Lower leg skin (tissue), 3 donors: ENCODE measurements around the gene ABCC4.

ENCODE experiments used
- CTCF ChIP-seq, 3 donors: fragments of 450-650 bp; IDR thresholded peaks; one replicate each; pipeline ENCODE4 v1.5.1; 2016; ENCODE audit warnings: antibody characterized with exemption in 3 of 3, mild to moderate bottlenecking in 3 of 3, moderate library complexity in 2 of 3
- POLR2A ChIP-seq, 2 donors: fragments of 450-650 bp; IDR thresholded peaks; one replicate each; pipeline ENCODE4 v1.6.1; 2016 to 2017; ENCODE audit warnings: antibody characterized with exemption in 2 of 2, mild to moderate bottlenecking in 1 of 2, moderate library complexity in 1 of 2

GRCh38 chr13:95122063-95122462, 179.2 kb downstream of the ABCC4 start:
- TF ChIP-seq CTCF (IDR thresholded peaks at IDR 0.05) (no peak), POLR2A (IDR thresholded peaks at IDR 0.05) (no peak)
